ENCODE measurements around the gene DUSP15.
A peak's percentile ranks its signal among the peaks of the same experiment; 100 is the strongest.

Gene DUSP15

DNA sequence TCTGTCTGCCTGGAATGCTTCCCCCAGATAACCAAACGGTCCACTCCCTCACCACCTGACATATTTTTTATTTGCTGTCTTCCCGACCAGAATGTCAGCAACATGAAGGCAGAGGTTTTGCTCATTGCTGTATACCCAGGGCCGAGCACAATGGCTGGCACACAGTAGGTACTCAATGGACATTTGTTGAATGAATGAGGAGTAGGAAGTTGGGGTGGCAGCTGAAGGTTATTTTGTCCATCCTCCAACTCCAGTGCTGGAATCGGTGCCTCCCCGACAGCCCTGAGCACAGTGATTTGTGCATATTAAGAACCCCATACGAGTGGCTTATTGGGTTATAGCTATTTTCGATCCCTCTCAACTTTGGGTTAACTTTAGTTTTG is 10.3 kb downstream of the DUSP15 start:
- Mint-ChIP-seq H3K27me3 (no peaks in the 10 kb centered on the region), H3K36me3 (no peaks in the 10 kb centered on the region), H3K4me1 (peaks cover 28% of the 10 kb centered on the region), H3K9me3 (no peaks in the 10 kb centered on the region), H3K4me3 (no peak overlapping the region), H3K27ac (no peak overlapping the region)
- DNase-seq = no peak
- CTCF ChIA-PET = interaction anchor here (0.9 to 1.8 kb wide), 4 partner anchors 9 to 92 kb away, joined by 3 to 6 read pairs (median 4); partner anchors contain the start of gene PDRG1

DNA sequence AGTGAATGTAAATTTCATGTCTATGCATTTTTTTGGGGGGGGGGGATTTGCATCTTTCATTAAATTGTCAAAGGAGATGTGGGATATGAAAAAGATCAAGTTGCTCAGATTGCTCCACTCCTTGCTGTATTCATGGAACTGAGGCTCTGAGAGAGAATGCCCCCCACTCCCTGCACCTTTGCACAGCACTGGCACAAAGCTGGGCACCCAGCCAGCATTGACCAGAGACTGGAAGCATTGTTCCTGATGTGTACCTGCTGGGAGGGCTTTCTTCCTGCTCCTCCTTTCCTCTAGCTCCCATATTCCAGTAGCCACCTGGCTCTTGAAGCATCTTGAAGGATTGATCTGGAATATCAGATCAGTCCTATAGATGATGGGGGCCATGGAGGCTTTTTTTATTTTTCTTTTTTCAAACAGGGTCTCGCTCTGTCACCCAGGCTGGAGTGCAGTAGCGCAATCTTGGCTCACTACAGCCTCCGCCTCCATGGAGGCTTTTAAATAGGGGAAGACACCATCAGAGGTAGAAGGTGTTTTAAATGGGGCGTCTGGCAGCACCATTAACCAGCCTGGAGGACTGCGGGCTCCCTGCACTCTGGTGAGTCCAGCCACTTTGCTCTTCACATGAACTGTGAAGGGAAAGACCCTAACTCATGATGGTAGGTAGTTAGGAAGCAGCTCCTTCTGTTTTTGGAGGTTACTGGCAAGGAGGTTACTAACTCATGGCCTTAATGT is 10.9 kb downstream of the DUSP15 start:
- CTCF ChIA-PET = interaction anchor here (0.9 to 1.8 kb wide), 4 partner anchors 8 to 92 kb away, joined by 3 to 6 read pairs (median 4); partner anchors contain the start of gene PDRG1
- Mint-ChIP-seq H3K9me3 (no peaks in the 10 kb centered on the region), H3K4me1 (peaks cover 28% of the 10 kb centered on the region), H3K36me3 (no peaks in the 10 kb centered on the region), H3K27ac (no peak overlapping the region), H3K27me3 (no peaks in the 10 kb centered on the region), H3K4me3 (no peak overlapping the region)
- no peak for DNase-seq

DNA sequence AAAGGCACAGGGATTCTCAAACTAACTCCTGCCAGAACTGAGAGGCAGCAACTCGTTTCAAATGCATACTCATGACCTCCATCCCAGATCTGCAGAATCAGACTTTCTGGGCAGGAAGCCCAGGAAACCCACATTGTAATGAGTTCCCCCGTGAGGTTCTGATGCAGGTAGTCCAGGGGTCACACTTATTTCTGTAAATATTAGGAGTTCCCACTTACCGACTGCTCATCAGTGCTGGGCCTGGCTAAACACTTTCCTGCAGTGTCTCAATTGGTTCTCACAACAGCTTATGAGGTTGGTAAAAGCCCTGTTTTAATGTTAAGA is 11.6 kb downstream of the DUSP15 start:
- no peak overlapping the region for H3K4me3 Mint-ChIP-seq
- H3K36me3 Mint-ChIP-seq = no peaks in the 10 kb centered on the region
- peaks cover 3% of the 10 kb centered on the region for H3K27me3 Mint-ChIP-seq
- H3K27ac Mint-ChIP-seq = no peak overlapping the region
- peaks cover 28% of the 10 kb centered on the region for H3K4me1 Mint-ChIP-seq
- DNase-seq = no peak
- H3K9me3 Mint-ChIP-seq = no peaks in the 10 kb centered on the region
- CTCF ChIA-PET = interaction anchor here (0.9 to 1.3 kb wide), 2 partner anchors 12 to 36 kb away, joined by 3 to 4 read pairs; no protein-coding TSS in a partner anchor

GRCh38 chr20:31857861-31858759 is 12.2 kb downstream of the DUSP15 start:
- Mint-ChIP-seq H3K9me3 (no peaks in the 10 kb centered on the region), H3K27me3 (peaks cover 4% of the 10 kb centered on the region), H3K4me3 (no peak overlapping the region), H3K4me1 (peaks cover 28% of the 10 kb centered on the region), H3K36me3 (no peaks in the 10 kb centered on the region), H3K27ac (no peak overlapping the region)
- CTCF ChIA-PET = interaction anchor here (0.9 to 1.1 kb wide), 2 partner anchors 12 to 233 kb away, joined by 3 read pairs; no protein-coding TSS in a partner anchor
- DNase-seq = peak; percentile 58

GRCh38 chr20:31856516-31856915 is 13.8 kb downstream of the DUSP15 start:
- H3K27me3 Mint-ChIP-seq = peaks cover 15% of the 10 kb centered on the region
- no peak overlapping the region for H3K27ac Mint-ChIP-seq
- CTCF ChIA-PET = interaction anchor here (0.9 to 7.2 kb wide), 7 partner anchors 10 to 235 kb away, joined by 3 to 86 read pairs (median 6); partner anchors contain the start of gene PDRG1
- H3K4me3 Mint-ChIP-seq = no peak overlapping the region
- no peaks in the 10 kb centered on the region for H3K9me3 Mint-ChIP-seq
- no peaks in the 10 kb centered on the region for H3K36me3 Mint-ChIP-seq
- no peak for DNase-seq
- H3K4me1 Mint-ChIP-seq = peaks cover 23% of the 10 kb centered on the region

- no peak for DNase-seq
- peaks cover 9% of the 10 kb centered on the region for H3K4me1 Mint-ChIP-seq
- CTCF ChIA-PET = interaction anchor here (0.5 to 7.2 kb wide), 14 partner anchors 10 to 282 kb away, joined by 3 to 86 read pairs (median 6); partner anchors contain the start of gene PDRG1
- H3K9me3 Mint-ChIP-seq = no peaks in the 10 kb centered on the region
- H3K27me3 Mint-ChIP-seq = peaks cover 45% of the 10 kb centered on the region
- H3K4me3 Mint-ChIP-seq = no peak overlapping the region
- no peaks in the 10 kb centered on the region for H3K36me3 Mint-ChIP-seq
- no peak overlapping the region for H3K27ac Mint-ChIP-seq
Observed at GRCh38 chr20:31853481-31853880, 16.8 kb downstream of the DUSP15 start.

- Mint-ChIP-seq H3K9me3 (no peaks in the 10 kb centered on the region), H3K27me3 (peaks cover 64% of the 10 kb centered on the region), H3K27ac (no peak overlapping the region), H3K36me3 (no peaks in the 10 kb centered on the region), H3K4me3 (no peak overlapping the region), H3K4me1 (no peaks in the 10 kb centered on the region)
- CTCF ChIA-PET = interaction anchor here (0.9 to 7.2 kb wide), 14 partner anchors 9 to 804 kb away, joined by 3 to 86 read pairs (median 4); partner anchors contain the start of gene PDRG1
- DNase-seq = no peak
Observed at GRCh38 chr20:31851240-31851955, 18.9 kb downstream of the DUSP15 start.

DNA sequence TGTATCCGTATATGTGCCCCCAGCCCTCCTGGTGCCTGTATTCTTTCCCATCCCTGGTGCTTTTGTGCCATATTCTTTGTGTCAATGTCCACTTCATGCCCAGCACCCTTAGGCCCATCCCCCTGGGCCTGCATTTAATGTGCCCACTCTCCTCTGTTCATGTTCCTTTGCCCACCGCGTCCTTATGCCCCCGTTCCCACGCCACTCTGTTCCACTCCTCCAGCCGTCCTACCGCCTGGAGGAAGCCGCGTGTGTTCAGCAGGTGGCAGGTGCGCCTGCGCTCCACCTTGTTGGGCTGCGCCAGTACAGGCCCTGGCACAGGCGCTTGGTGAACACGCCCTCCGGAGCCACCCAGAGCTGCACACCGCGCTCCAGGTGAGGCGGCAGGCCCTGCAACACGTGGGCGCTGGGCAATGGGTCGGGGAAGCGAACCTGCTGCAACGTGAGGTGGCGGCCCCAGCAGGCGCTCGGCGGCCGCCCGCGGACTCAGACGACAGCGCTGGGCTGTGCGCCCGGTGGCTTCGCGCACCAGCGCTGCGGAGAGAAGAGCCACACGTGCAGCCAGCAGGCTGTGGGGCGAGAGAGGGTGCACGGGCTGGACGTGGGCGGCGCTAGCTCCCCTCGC is 20.9 kb downstream of the DUSP15 start:
- CTCF ChIA-PET = interaction anchor here (1.0 to 7.2 kb wide), 4 partner anchors 10 to 182 kb away, joined by 5 to 86 read pairs (median 35); no protein-coding TSS in a partner anchor
- Mint-ChIP-seq H3K27ac (no peak overlapping the region), H3K36me3 (no peaks in the 10 kb centered on the region), H3K4me1 (no peaks in the 10 kb centered on the region), H3K9me3 (no peaks in the 10 kb centered on the region), H3K4me3 (no peak overlapping the region), H3K27me3 (peaks cover 64% of the 10 kb centered on the region)
- DNase-seq = no peak

DNA sequence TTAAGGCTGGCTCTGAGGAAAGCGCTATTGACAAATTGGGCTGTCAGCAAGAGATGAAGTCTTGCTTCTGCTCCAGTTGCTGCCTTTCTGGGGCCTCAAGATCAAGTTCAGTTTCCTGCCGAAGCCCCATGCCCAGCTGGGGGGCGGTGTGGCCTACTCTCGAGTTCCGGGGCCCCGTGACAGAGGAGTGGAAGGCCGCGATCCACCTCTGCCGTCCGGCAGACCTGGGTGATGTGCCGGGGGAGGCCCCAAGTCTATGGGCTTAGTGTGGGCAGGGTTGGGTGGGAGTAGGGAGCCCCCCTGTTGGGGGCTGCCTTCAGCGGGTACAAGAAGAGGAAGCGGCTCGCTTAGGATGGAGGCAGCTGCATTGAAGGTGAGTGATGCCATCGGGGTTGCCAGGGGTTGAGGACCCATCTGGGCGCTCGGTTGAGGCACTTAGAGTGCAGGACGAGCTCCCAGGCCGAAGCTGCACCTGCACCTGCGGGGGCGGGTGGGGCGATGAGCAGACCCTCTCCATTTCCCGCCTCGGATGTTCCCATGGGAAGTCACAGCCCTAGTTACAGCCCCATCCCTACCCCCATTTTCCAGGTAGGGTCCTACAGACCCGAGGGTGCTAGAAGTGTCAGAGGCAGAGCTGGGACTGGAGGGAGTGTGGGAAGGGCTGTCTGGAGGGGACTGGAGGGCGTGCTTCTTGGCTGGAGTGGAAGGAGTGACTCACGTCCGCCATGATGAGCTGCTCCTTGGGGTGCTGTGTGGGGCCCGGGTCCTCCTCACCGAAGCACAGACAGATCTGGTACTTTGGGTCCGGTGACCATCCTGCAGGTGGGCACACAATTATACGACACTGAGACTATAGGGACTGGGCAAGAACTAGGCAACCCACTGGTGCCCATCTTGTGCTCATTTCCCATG is 22.0 kb downstream of the DUSP15 start:
- no peaks in the 10 kb centered on the region for H3K4me1 Mint-ChIP-seq
- CTCF ChIA-PET = interaction anchor here (1.0 to 5.8 kb wide), 7 partner anchors 7 to 187 kb away, joined by 3 to 51 read pairs (median 8); no protein-coding TSS in a partner anchor
- peaks cover 67% of the 10 kb centered on the region for H3K27me3 Mint-ChIP-seq
- H3K9me3 Mint-ChIP-seq = no peaks in the 10 kb centered on the region
- no peaks in the 10 kb centered on the region for H3K36me3 Mint-ChIP-seq
- H3K27ac Mint-ChIP-seq = peak overlapping the region; percentile 13
- no peak overlapping the region for H3K4me3 Mint-ChIP-seq
- DNase-seq = no peak

GRCh38 chr20:31846793-31847138 is 23.6 kb downstream of the DUSP15 start:
- Mint-ChIP-seq H3K4me1 (no peaks in the 10 kb centered on the region), H3K9me3 (no peaks in the 10 kb centered on the region), H3K27me3 (peaks cover 59% of the 10 kb centered on the region), H3K4me3 (no peak overlapping the region), H3K36me3 (no peaks in the 10 kb centered on the region), H3K27ac (no peak overlapping the region)
- DNase-seq = no peak
- CTCF ChIA-PET = interaction anchor here (0.9 to 5.8 kb wide), 21 partner anchors 9 to 188 kb away, joined by 3 to 51 read pairs (median 4); partner anchors contain the start of gene XKR7

DNA sequence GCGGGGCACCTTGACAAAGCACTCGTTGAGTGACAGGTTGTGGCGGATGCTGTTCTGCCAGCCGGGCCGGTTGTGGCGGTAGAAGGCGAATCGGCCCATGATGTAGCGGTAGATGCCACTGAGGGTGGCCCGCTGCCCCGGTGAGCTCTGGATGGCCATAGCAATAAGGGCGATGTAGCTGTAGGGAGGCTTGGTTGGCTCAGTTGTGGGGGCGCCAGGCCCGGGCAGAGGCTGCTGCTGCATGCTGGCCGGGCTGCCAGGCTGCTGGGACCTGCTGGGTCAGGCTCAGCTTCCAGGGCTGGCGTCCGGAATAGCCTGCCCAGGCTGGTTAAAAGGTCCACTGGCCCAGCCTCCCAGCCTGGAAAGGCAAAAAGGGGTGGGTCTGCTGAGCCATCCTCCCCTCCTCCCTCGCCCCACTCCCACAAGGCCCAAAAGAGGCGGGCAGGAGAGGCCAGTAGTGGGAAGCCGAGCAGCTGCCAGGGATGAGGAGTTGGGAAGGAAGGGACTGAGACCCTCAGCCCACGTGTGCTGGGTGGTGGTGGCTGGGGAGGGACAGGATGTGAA is 24.9 kb downstream of the DUSP15 start, which contains the start of gene FOXS1:
TSS of gene FOXS1 (minus strand) at position 305 of the 564 bp plus-strand sequence. CDS start at position 243, 62 bp downstream.
- Mint-ChIP-seq H3K9me3 (no peaks in the 10 kb centered on the region), H3K27ac (no peak within 1 kb of the TSS), H3K27me3 (peaks cover 45% of the 10 kb centered on the region), H3K4me3 (no peak within 1 kb of the TSS), H3K4me1 (no peaks in the 10 kb centered on the region), H3K36me3 (no peaks in the 10 kb centered on the region)
- DNase-seq = no peak
- CTCF ChIA-PET = interaction anchor here (1.3 to 5.8 kb wide), 4 partner anchors 10 to 246 kb away, joined by 3 to 51 read pairs (median 6); no protein-coding TSS in a partner anchor

DNA sequence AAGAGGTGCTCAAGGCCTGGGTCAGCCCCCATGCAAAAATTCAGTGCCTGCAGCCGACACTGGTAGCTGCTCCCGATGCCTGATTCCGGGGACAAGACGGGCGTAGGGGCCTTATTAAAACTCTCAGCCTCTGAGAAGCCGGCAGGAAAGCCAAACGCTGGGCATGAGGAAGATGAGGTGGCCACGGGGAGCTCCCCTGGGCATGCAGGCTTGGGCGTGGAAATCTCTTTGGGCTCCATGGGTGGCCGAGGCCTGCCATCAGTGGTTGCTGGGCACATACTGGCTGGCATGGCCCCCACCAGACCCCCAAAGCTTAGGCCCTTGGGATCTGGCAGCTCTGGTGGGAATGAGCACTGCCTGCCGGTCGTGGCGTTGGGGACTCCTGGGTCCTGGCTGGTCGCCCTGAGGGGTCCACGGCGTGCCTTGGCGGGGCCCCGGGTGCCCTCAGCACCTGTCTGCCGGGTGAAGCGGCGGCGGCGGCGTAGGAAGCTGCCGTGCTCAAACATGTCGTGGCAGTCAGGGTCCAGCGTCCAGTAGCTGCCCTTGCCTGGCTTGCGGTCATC is 25.5 kb downstream of the DUSP15 start:
- Mint-ChIP-seq H3K36me3 (no peaks in the 10 kb centered on the region), H3K4me3 (no peak overlapping the region), H3K27ac (no peak overlapping the region), H3K9me3 (no peaks in the 10 kb centered on the region), H3K27me3 (peaks cover 39% of the 10 kb centered on the region), H3K4me1 (no peaks in the 10 kb centered on the region)
- CTCF ChIA-PET = interaction anchor here (1.0 to 5.8 kb wide), 5 partner anchors 10 to 246 kb away, joined by 3 to 51 read pairs (median 4); no protein-coding TSS in a partner anchor
- no peak for DNase-seq

Measured in activated naive CD4-positive, alpha-beta T cell treated with anti-CD3 and anti-CD28 coated beads, Interleukin-2, amount 10 ng/mL, durations not matched to agents 7 days and 5 days (primary cell).